GM19328 (cell line): ENCODE results near the gene KRT85.
"Not testable (repeated sequence)": the region's sequence is repeated elsewhere in the genome, so short reads cannot be mapped to it uniquely, and the experiment has no call there.

Experiments used
- ATAC-seq: cut with Tn5 transposase; IDR thresholded peaks from one replicate; pipeline ENCODE4 v1.9.1; 2021; ENCODE audit warnings: mild to moderate bottlenecking, moderate library complexity; ENCODE audit not compliant: unreplicated experiment

Gene KRT85

DNA sequence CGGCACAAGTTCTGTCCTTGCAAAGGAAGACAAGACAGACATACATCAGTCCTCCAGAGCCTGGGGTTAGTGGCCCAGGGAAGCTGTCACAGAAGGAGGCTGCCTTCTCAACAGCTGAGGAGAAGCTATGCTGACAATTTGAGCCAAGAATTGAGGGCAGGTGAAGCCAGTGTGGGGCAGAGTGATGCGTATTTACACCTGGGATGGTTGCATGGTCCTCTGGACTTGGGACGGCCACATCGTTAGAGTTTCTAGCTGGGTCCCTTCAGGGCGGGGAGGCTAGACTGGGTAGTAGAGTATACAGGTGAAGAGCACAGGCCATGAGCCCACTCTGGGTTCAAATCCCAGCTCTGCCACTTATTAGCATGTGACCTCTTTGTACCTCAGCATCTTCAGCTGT is 16.5 kb downstream of the KRT85 start:
- ATAC-seq = no peak

DNA sequence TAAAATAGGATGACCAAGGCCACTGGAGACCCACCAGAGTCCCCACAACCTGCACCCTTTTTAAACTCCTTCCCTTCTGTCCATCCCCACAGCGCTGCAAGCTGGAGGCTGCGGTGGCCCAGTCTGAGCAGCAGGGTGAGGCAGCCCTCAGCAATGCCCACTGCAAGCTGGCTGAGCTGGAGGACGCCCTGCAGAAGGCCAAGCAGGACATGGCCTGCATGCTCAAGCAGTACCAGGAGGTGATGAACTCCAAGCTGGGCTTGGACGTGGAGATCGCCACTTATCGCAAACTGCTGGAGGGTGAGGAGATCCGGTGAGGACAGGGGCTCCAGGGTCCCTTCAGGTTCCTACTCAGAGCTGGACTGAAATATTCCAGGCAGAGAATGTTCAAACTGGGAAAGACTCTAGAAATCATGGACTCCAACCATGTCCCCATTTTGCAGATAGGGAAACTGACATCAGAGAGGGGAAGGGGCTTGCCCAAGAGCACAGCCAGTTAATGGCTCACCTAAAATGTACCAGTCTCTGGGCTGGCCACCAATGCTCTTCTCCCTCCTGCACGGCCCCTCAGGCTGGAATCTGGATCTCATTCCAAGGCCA is 17.2 kb downstream of the KRT85 start:
- ATAC-seq = no peak

DNA sequence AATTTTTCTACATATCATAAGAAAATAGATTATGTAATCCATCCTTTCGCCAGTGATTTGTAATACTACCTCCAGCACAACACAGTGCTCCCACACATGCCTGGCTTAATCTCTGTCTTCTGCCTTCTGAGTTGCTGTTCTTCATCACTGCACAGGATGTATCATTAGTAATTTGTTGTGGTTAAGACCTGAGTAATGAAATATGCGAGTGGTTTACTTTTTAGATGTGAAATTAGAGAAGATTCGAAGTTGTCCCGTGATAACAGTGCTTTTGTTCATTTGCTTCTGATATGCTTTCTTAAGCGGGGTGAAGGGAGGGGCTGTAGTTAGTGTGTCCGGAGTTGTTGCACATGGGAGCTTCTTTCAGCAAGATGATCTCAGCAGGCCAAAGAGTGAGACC is 18.1 kb downstream of the KRT85 start:
- ATAC-seq = no peak

DNA sequence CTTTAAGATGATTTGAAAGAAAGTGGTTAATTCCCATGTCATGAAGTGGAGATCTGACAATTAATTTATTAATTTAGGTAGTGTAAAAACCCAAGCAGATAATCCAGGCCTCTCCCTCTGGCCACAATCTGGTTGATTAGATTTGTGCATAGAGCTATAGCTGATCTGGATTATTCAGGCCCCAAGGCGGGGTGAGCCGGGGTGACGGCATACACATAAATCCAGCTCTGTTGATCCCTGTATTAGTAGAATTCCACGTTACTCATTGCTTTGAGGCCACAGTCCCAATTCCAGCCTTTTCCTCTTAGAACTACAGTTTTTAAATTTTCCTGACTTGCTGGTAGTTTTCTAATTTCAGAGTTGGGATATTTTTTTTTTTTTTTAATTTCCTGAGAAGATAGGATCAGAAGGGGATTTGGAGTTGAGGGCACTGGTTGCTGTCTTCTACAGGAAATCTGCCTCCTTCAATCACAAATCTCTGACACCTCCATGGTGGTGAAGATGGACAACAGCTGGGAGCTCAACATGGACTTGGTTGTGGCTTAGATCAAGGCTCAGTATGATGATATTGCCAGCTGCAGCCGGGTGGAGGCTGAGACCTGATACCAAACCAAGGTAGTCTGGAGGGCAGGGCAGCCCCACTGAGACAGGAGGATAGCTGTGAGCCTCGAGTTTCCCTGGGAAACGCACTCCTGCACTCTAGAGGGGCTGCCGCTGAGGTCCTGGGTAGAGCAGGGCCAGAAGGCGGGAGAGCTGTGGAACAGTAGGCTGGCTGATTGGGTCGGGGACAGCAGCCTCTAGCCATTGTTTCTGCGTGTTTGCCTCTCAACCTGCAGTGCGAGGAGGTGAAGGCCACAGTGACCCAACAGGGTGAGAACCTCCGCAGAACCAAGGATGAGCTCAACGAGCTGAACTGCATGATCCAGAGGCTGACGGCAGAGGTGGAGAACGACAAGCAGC is 19.4 kb downstream of the KRT85 start:
- no peak for ATAC-seq

DNA sequence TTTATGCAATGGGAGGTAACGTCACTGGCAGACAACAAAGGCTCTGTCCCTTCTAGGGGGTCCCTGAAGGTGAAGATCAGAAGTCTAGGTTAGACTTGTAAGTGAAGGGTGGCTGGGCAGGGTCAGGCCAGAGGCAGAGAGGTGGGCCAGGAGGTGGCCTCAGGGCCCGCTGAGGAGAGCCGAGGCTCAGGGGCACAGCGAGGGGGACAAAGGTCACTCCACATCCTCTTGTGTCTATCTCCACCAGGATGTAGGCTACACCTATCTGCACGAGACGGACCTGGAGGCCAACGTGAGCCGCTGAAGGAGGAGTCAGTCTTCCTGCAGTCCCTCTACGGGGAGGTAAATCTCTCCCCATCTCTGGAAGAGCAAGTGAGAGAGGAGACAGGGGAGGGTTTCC is 20.3 kb downstream of the KRT85 start:
- ATAC-seq = no peak

DNA sequence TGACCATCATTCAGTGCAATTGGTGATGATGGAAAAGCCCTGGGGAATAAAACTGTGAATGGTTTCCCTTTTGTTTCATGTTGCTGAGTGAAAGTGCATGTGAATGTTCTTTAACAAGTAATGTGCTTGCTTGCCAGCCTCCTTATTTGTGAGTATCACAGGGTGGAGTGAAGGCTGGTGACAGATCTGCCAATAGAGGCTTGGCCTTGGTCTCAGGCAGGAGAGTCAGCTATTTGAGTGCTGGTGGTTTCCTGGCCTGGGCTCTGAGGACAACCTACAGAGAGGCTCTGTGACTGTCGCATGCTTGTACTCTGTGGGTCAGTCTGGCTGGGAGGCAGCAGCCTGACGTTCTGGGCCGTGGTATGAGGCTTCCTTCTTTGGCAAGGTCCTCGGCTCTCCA is 20.7 kb downstream of the KRT85 start:
- ATAC-seq = no peak

DNA sequence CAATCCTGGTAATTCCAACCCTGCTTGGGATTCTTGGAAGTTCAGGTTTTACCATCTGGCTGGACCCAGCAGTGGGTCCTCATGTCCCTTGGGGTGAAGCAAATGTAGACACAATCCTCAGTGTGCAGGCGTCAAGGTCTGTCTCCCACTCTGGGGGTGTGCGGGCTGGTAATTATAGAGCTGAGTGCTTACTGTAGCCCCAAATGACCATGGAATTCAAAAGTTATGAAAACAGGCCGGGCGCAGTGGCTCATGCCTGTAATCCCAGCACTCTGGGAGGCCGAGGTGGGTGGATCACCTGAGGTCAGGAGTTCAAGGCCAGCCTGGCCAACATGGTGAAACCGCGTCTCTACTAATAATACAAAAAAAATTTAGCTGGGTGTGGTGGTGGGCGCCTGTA is 22.2 kb downstream of the KRT85 start:
- ATAC-seq = not testable (repeated sequence)

DNA sequence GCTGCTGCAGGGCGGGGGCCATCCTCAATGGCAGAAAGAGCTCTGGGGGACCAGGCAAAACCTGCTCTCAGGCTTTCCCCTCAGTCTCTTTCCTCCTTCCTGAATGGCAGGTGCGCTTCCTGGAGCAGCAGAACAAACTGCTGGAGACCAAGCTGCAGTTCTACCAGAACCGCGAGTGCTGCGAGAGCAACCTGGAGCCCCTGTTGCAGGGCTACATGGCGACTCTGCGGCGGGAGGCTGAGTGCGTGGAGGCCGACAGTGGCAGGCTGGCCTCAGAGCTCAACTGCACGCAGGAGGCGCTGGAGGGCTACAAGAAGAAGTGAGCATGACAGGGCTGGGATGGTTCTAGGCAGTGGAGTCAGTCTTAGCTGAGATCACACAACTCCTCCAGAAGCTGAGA is 23.2 kb downstream of the KRT85 start:
- no peak for ATAC-seq

DNA sequence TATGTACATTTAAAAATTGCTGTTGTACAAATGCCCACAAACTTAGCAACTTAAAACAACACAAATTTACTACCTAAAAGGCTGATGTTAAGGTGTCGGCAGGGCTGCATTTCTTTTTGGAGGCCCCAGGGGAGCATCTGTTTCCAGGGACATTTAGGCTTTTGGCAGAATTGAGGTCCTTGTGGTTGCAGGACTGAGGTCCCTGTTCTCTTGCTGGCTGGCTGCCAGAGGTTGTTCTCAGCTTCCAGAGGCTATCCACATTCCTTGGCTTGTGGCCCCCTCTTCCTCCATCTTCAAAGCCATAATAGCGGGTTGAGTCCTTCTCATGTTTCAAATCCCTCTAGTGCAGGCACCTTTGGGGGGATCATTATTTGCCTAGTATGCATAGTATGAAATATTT is 23.7 kb downstream of the KRT85 start:
- ATAC-seq = no peak

DNA sequence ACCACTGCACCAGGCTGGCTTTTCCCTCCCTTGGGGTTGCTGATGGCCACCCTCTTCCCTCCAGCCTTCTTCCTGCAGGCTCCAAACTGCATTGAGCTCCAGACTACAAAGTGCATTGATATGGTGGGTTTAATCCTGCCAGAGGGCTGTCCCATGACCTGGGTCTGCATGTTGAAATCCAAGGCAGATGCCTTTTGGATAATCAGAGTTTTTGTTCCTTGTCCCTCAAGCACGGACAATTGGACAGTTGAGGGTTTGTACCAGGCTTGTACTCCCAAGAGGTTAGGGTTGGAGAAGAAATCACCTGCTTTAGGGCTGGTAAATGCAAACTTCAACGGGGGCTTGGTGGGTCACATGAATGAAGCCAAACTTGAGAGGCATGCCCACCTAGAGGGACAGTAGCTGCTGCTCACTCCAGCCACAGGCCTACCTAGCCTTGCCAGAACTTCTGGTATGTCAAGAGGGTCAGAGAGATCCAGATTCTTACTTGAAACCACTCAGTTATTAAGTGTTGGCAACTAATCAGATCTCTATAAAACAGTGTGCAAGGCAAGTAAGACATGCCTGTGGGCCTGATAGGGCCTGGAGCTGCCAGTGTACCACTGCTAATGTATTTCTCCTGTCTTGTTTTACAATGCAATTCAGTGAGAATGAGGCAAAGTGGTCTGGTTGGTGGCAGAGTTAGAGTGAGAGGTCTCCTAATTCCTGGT is 24.3 kb downstream of the KRT85 start:
- ATAC-seq = no peak

DNA sequence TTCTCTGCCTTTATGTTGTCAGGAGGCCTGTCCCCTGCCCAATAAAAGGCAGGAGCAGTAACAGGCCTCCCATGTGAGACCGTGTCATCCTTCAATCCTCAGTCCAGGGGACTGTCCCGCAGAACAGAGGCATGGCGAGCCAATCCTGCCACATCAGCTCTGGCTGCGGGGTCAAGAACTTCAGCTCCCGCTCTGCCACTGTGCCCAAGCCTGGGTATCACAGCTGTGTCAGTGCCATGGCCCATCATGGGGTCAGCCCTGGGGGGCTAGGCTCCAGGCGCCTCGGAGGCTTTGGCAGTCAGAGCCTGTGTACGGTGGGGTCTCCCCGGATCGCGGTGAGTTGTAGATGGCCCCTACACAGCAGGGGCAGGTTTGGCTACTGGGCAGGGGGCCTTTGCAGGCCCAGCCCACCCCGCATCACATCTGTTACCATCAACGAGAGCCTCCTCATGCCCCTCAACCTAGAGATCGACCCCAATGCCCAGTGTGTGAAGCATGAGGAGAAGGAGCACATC is 26.2 kb downstream of the KRT85 start:
- ATAC-seq = no peak

DNA sequence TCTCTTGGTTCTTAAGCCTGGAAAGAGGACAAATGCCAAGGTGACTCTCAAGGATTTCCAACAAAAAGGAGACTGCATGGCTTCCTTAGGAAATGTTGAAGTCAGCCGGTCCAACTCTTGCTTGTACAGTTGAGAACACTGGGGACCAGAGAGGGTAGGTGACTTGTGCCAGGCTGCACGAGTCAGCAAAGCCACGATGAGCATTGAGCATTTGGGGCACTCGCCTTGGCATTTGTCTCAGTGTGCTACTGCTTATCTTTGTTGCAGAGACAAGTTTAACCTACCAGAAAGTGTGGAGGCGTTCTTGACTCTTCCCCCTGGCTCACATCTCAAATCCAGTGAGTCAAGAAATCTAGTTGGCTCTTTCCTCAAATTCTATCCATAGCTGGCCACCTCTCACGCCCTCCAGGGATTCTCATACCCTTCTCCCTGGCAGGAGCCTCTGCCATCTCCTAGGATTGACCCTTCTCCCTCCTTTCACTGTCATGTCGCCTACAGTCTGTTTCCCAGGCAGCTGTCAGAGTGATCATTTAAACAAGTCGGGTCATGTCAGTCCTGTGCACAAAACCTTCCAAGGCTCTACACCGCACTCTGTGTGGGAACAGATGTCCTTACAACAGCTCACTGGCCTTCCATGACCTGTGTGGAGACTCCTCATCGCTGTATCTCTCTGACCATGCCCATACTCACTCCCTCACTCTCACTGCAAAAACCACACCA is 28.9 kb downstream of the KRT85 start:
- ATAC-seq = no peak

DNA sequence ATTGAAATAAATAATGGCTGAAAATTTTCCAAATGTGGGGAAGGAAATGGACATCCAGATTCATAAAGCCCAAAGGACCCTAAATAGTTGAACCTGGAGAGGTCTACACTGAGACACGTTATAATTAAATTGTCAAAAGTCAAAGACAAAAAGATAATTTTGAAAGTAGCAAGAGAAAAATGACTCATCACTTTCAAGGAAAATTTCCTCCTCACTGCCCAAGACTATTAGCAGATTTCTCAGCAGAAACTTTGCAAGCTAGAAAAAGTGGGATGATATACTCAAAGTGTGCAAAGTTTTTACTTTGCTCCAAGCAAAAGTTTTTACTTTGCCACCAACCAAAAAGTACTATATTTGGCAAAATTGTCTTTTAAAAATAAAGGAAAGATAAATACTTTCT is 30.2 kb downstream of the KRT85 start:
- no peak for ATAC-seq

DNA sequence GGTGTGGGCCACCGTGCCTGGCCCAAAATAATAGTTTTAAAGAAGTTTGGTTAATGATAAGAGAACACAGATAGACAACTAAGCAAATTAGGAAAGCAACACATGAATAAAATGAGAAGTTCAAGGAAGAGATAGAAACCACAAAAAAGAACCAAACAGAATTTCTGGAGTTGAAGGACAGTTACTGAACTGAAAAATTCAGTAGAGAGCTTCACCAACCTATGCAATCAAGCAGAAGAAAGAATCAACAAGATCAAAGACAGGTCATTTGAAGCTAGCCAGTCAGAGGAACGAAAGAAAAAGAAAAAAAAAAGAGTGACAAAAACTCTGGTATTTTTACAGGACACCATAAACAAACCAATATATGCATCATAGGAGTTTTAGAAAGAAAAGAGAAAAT is 30.6 kb downstream of the KRT85 start:
- no peak for ATAC-seq

DNA sequence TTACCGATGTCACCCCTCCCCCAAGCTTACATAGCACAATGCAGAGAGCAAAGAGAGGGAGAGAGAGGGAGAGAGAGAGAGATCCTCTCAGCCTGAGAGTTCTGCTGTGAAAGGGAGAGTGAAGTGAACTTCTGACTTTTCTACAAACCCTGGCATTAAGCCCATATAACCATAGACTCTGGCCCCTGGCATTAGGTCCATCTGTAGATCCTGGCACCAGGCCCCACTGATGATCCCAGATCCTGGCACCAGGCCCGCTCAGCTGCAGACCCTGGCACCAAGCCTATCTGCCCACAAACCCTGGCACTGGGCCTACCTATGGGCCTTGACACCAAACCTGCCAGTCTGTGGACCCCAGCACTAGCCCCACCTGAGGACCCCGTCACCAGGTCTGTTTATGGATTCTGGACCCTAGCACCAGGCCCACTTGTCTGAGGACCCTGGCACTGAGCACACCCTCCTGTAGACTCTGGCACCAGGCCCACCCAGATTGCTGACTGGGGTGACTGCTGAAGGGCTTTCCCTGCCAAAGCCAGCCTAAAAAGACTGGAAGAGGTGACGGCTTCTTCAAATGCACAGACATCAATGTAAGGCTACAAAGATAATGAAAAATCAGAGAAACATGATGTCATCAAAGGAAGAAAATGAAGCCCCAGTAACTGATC is 31.6 kb downstream of the KRT85 start:
- ATAC-seq = no peak

DNA sequence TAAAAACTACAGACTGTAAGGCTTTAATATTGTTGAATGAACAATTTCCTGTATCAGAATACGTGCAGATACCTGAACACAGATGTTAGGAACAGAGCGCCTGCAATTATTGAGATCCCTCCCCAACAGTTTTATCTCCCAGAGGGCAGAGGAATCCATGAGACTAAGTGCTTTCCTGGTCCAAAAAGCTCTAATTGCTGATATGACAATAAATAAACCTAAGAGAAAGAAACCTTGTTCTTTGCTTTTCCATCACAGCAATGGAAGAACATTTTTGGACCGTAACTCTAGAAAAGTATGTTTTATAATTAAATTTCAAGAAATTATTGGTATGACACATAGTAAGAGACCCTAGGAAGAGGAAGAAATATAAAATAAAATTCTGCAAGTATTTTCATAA is 33.1 kb downstream of the KRT85 start:
- ATAC-seq = no peak

DNA sequence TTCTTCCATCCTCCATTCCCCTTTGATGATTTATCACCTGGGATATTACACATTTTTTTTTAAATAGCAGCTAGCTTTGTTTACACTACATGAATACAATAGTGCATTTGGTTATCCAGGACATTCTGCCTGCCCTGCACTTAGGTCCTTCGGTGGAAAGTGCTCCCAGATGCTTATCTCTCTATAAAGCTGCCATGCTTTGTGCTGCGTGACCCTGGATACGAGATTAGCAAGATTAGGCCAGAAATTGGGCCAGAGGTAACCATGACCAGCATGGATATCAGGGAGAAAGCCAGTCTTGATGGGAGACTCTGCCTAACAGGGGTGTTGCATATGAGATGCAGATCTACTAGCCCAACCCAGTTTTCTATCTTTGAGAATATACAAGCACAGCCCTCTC is 34.0 kb downstream of the KRT85 start:
- ATAC-seq = no peak

DNA sequence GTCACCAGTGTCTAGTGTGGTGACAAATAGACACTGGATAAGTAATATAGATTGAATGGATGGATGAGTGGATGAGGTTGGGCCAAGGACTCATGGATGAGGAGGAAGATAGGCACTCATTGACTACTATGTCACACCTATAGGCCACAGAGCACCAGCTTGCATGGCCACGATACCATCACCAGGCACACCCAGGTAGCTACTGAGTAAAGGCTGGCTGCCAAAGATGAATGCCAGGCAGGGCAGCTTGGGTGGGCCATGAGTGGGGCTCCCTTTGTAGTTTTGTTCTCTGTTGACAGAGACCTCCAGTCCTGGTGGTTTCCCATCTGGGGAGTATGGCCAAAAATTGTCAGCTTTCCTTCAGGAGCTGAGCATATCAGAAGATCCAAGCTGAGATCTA is 34.9 kb downstream of the KRT85 start:
- ATAC-seq = no peak

DNA sequence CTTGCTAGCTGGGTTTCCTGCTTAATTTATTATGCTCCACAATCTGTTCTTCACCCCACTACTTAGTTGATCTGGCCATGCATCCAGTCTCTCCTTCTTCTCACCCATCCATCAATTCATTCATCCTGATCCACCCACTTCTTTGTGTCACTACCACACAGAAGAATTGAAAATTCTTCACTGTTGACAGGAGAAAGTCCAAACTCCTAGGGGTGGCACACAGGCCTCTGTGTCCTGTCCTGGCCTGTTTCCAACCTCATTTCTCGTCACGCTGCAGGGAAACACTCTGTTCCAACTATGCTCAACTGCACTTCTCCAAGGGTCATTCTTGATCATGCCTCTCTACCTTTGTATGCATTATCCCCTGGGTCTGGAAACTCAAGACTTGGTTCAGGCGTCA is 35.4 kb downstream of the KRT85 start:
- no peak for ATAC-seq

DNA sequence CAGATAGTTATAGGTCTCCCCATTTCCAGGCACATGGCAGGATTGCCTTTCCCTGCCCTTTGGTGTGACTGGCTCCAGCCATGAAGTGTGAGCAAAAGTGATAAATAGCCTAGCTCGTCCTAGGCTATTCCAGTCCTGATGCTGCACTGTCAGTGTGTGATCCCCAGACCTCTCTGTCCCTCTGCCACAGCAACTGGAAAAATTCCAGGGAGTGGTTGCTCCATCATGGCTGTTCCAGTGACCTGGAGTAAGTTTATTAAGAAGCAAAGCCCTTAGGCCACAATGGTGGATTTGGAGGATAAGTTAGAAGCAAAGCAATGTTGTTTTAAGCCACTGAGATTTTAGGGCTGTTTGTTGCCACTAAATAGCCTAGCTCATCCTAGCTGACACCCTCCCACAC is 36.2 kb downstream of the KRT85 start:
- ATAC-seq = no peak
